Vagina (tissue), 2 donors: ENCODE results near the gene UBASH3B. TPM values are rescaled to one million over a fixed set of nuclear protein-coding genes. Genes with fewer than 3 reads are reported as not detected.

Experiments used
- DNase-seq, 2 donors: peaks; one replicate each; pipeline ENCODE4 v3.0.0-alpha.2; 2017; ENCODE audit errors: extremely low spot score in 2 of 2
- H3K27ac ChIP-seq: fragments of 200-600 bp; sonication (generic); one replicate; pipeline ENCODE4 v1.5.1; 2019
- H3K27me3 ChIP-seq: fragments of 200-600 bp; sonication (generic); one replicate; pipeline ENCODE4 v1.5.1; 2019
- H3K36me3 ChIP-seq, 2 donors: fragments of 200-600 bp; sonication (generic); one replicate each; pipeline ENCODE4 v1.5.1; 2017 to 2019
- H3K4me1 ChIP-seq: fragments of 200-600 bp; sonication (generic); one replicate; pipeline ENCODE4 v1.5.1; 2019
- H3K4me3 ChIP-seq, 2 donors: fragments of 200-600 bp; sonication (generic); 1 replicate in 1 of 2; 2 replicates in 1 of 2; pipeline ENCODE4 v1.5.1; 2016 to 2019
- H3K9me3 ChIP-seq: fragments of 200-600 bp; sonication (generic); one replicate; pipeline ENCODE4 v1.5.1; 2019
- CTCF ChIP-seq, 3 experiments: fragments of 450-650 bp in 2 of 3; fragments of 200-600 bp in 1 of 3; sonication (generic) in 1 of 3; IDR thresholded peaks; one replicate each; pipeline ENCODE4 v1.5.1; 2017 to 2019; ENCODE audit warnings: antibody characterized with exemption in 3 of 3, mild to moderate bottlenecking in 2 of 3, moderate library complexity in 2 of 3
- POLR2A ChIP-seq, 2 donors: fragments of 450-650 bp; IDR thresholded peaks; one replicate each; pipeline ENCODE4 v1.6.1; 2017; ENCODE audit warnings: antibody characterized with exemption in 2 of 2, mild to moderate bottlenecking in 2 of 2, moderate library complexity in 2 of 2
- POLR2AphosphoS5 ChIP-seq, 2 donors: sonication (generic); formaldehyde crosslinking; IDR thresholded peaks; one replicate each; pipeline ENCODE4 v1.9.0; 2017; ENCODE audit warnings: antibody characterized with exemption in 2 of 2, mild to moderate bottlenecking in 2 of 2, low read depth in 1 of 2; ENCODE audit not compliant: insufficient read depth in 1 of 2
- intact Hi-C: fragments of 100-400 bp; cut with DNase I; formaldehyde crosslinking; loops from one replicate; pipeline ENCODE4 v1.15.1; 2023
- total RNA-seq: library from RNA; depleted of rRNA; stranded (reverse); fragments of >200 nt; gene quantifications from one replicate; pipeline ENCODE4 v1.2.3, GENCODE V29; 2016

UBASH3B gene
- total RNA-seq, 1 donor from 2014 or later: 2.2 TPM

- no peak for DNase-seq
- peaks cover 13% of the 10 kb centered on the region for H3K4me1 ChIP-seq
- H3K27me3 ChIP-seq: no peaks in the 10 kb centered on the region
- H3K4me3 ChIP-seq: peak overlapping the region; percentile 81
- no peaks in the 10 kb centered on the region for H3K9me3 ChIP-seq
- H3K27ac ChIP-seq: peak overlapping the region; percentile 90
- no peaks in the 10 kb centered on the region for H3K36me3 ChIP-seq
- TF ChIP-seq POLR2A (IDR thresholded peaks at IDR 0.05) (no peak), POLR2AphosphoS5 (IDR thresholded peaks at IDR 0.05; ENCODE audit: insufficient read depth in 1 of 2, low read depth in 1 of 2) (no peak), CTCF (IDR thresholded peaks at IDR 0.05) (no peak)
- intact Hi-C loops: no loop called here
Measured at GRCh38 chr11:122656073-122656630, 630 bp downstream of the UBASH3B start.

- Histone ChIP-seq H3K9me3 (no peaks in the 10 kb centered on the region), H3K27ac (peak overlapping the region; percentile 90), H3K27me3 (no peaks in the 10 kb centered on the region), H3K36me3 (no peaks in the 10 kb centered on the region), H3K4me3 (peak overlapping the region; percentile 81), H3K4me1 (peaks cover 13% of the 10 kb centered on the region)
- DNase-seq: no peak
- intact Hi-C loops: no loop called here
- TF ChIP-seq POLR2AphosphoS5 (IDR thresholded peaks at IDR 0.05; ENCODE audit: insufficient read depth in 1 of 2, low read depth in 1 of 2) (no peak), POLR2A (IDR thresholded peaks at IDR 0.05) (no peak), CTCF (IDR thresholded peaks at IDR 0.05) (no peak)
Measured at GRCh38 chr11:122656631-122657101, 1.1 kb downstream of the UBASH3B start.

- Histone ChIP-seq H3K27me3 (no peaks in the 10 kb centered on the region), H3K27ac (no peak overlapping the region), H3K4me1 (peaks cover 13% of the 10 kb centered on the region), H3K4me3 (no peak overlapping the region), H3K36me3 (no peaks in the 10 kb centered on the region), H3K9me3 (no peaks in the 10 kb centered on the region)
- TF ChIP-seq CTCF (IDR thresholded peaks at IDR 0.05): no peak
- no peak for TF ChIP-seq POLR2AphosphoS5 (IDR thresholded peaks at IDR 0.05; ENCODE audit: insufficient read depth in 1 of 2, low read depth in 1 of 2)
- no peak for TF ChIP-seq POLR2A (IDR thresholded peaks at IDR 0.05)
- no peak for DNase-seq
- intact Hi-C loops: no loop called here
Measured at GRCh38 chr11:122659676-122660554, 4.4 kb downstream of the UBASH3B start.

- Histone ChIP-seq H3K27me3 (no peaks in the 10 kb centered on the region), H3K27ac (no peak overlapping the region), H3K4me3 (no peak overlapping the region), H3K36me3 (no peaks in the 10 kb centered on the region), H3K9me3 (no peaks in the 10 kb centered on the region), H3K4me1 (peaks cover 13% of the 10 kb centered on the region)
- intact Hi-C loops: no loop called here
- TF ChIP-seq POLR2AphosphoS5 (IDR thresholded peaks at IDR 0.05; ENCODE audit: insufficient read depth in 1 of 2, low read depth in 1 of 2): no peak
- no peak for TF ChIP-seq POLR2A (IDR thresholded peaks at IDR 0.05)
- no peak for TF ChIP-seq CTCF (IDR thresholded peaks at IDR 0.05)
- no peak for DNase-seq
Measured at GRCh38 chr11:122661182-122661945, 5.8 kb downstream of the UBASH3B start.
